DOHH2 (cell line): Measurements from ENCODE around the gene GEMIN7.

ENCODE experiments used
- CTCF ChIP-seq: fragments of 200-600 bp; sonication (generic); IDR thresholded peaks from one replicate; pipeline ENCODE4 v1.5.1; 2014; ENCODE audit warnings: antibody characterized with exemption, mild to moderate bottlenecking, low read depth, low read length; ENCODE audit not compliant: poor library complexity, severe bottlenecking
- EZH2phosphoT487 ChIP-seq: fragments of 200-600 bp; sonication (generic); IDR thresholded peaks from 2 replicates; pipeline ENCODE4 v1.6.1; 2017; ENCODE audit warnings: borderline replicate concordance, mild to moderate bottlenecking, antibody characterized with exemption, low read length, moderate library complexity, mixed read lengths

- no peak for TF ChIP-seq CTCF
- TF ChIP-seq EZH2phosphoT487, result no peak
Observed at GRCh38 chr19:45128146-45128545, 49.1 kb downstream of the GEMIN7 start.
